ENCODE data around the gene SRPK3. TPM values are rescaled to one million over a fixed set of nuclear protein-coding genes. Genes with fewer than 3 reads are reported as not detected.

Gene SRPK3
- total RNA-seq, 1 donor from 2014 or later, result not detected

DNA sequence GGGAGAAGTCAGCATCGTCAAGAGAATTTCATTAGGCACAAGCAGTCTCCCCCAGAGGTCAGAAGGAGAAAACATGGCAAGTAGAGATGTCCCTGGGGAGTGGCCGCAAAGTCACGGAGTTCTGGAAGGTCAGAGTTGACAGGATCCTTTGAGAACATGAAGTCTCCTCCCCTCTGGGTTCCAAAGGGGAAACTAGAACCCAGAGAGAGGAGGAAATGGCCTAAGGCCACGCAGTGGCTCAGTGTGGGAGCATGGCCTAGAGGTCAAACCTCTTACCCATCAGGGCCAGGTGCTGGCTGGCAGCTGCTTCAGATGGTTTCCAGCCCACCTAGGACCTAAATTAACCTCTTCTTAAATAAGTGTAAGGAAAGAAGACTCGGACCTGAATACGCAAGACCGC, 12.4 kb downstream of the SRPK3 start:
- Mint-ChIP-seq H3K36me3 (ENCODE audit: insufficient read depth) (peaks cover 4% of the 10 kb centered on the region), H3K27ac (peak overlapping the region; percentile 84), H3K27me3 (no peaks in the 10 kb centered on the region), H3K4me1 (ENCODE audit: low read depth) (peaks cover 9% of the 10 kb centered on the region), H3K4me3 (ENCODE audit: low read depth) (peak overlapping the region; percentile 91), H3K9me3 (ENCODE audit: low read depth) (peaks cover 3% of the 10 kb centered on the region)
- DNase-seq (ENCODE audit: low spot score, unreplicated experiment), result no peak
- TF ChIP-seq, protein P1, sequence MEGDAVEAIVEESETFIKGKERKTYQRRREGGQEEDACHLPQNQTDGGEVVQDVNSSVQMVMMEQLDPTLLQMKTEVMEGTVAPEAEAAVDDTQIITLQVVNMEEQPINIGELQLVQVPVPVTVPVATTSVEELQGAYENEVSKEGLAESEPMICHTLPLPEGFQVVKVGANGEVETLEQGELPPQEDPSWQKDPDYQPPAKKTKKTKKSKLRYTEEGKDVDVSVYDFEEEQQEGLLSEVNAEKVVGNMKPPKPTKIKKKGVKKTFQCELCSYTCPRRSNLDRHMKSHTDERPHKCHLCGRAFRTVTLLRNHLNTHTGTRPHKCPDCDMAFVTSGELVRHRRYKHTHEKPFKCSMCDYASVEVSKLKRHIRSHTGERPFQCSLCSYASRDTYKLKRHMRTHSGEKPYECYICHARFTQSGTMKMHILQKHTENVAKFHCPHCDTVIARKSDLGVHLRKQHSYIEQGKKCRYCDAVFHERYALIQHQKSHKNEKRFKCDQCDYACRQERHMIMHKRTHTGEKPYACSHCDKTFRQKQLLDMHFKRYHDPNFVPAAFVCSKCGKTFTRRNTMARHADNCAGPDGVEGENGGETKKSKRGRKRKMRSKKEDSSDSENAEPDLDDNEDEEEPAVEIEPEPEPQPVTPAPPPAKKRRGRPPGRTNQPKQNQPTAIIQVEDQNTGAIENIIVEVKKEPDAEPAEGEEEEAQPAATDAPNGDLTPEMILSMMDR (IDR thresholded peaks at IDR 0.05; ENCODE audit: unreplicated experiment), result no peak

DNA sequence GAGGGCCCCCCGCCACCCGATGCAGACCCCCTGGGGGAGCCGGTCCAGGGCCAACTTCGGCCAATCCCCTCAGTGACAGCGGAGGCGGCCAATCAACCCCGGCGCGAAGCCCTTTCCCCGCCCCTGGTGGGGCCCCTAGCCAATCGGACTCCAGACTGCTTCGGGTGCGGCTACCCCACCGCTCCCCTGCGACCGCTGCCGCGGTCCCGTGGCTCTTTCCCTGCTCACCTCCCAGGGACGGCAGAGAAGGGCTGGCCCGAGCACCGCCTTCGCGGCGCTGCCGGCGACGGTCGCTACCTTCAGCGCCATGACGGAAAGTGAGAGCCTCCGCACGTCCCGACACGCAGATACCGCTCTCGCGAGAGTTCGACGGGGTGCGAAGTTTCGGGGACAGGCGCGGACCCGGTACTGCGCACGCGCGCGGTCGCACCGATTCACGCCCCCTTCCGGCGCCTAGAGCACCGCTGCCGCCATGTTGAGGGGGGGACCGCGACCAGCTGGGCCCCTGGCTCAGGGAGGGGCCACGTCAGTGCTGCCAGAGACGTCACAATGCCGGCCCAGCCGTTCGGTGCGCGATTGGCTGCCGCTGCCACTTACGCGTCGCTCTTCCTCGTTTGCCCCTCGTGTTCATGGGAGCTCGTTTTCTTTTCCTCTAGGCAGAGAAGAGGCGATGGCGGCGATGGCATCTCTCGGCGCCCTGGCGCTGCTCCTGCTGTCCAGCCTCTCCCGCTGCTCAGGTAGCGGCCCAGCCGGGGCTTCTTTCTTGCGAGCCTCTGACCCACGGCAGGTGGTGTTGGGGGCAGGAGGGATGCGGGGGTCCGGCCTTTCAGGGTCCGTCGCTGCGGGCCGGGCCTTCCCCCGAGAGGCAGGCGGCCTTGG, 13.4 kb downstream of the SRPK3 start, which contains the start of the genes IDH3G and SSR4:
Gene IDH3G, minus strand, starts transcription at position 358 of the 879 bp plus-strand sequence. Its CDS starts 49 bp downstream, at position 309.
Gene SSR4, plus strand, starts transcription at position 651 of the 879 bp plus-strand sequence. Its CDS starts 20 bp downstream, at position 671.
- TF ChIP-seq, protein P1 (IDR thresholded peaks at IDR 0.05; ENCODE audit: unreplicated experiment), result peak; percentile 15
- H3K4me1 Mint-ChIP-seq (ENCODE audit: low read depth), result peaks cover 9% of the 10 kb centered on the region
- no peaks in the 10 kb centered on the region for H3K27me3 Mint-ChIP-seq
- peak; percentile 84 for DNase-seq (ENCODE audit: low spot score, unreplicated experiment)
- peaks cover 4% of the 10 kb centered on the region for H3K36me3 Mint-ChIP-seq (ENCODE audit: insufficient read depth)
- peak within 1 kb of the TSS; percentile 91 for H3K4me3 Mint-ChIP-seq (ENCODE audit: low read depth)
- peak within 1 kb of the TSS; percentile 96 for H3K27ac Mint-ChIP-seq
- H3K9me3 Mint-ChIP-seq (ENCODE audit: low read depth), result peaks cover 3% of the 10 kb centered on the region

GRCh38 chrX:153794897-153795816, 14.3 kb downstream of the SRPK3 start:
- H3K9me3 Mint-ChIP-seq (ENCODE audit: low read depth), result peaks cover 3% of the 10 kb centered on the region
- TF ChIP-seq, protein P1 (IDR thresholded peaks at IDR 0.05; ENCODE audit: unreplicated experiment), result no peak
- peak overlapping the region; percentile 91 for H3K4me3 Mint-ChIP-seq (ENCODE audit: low read depth)
- H3K27ac Mint-ChIP-seq, result peak overlapping the region; percentile 89
- no peak for DNase-seq (ENCODE audit: low spot score, unreplicated experiment)
- H3K36me3 Mint-ChIP-seq (ENCODE audit: insufficient read depth), result peaks cover 2% of the 10 kb centered on the region
- no peaks in the 10 kb centered on the region for H3K27me3 Mint-ChIP-seq
- H3K4me1 Mint-ChIP-seq (ENCODE audit: low read depth), result peaks cover 9% of the 10 kb centered on the region

DNA sequence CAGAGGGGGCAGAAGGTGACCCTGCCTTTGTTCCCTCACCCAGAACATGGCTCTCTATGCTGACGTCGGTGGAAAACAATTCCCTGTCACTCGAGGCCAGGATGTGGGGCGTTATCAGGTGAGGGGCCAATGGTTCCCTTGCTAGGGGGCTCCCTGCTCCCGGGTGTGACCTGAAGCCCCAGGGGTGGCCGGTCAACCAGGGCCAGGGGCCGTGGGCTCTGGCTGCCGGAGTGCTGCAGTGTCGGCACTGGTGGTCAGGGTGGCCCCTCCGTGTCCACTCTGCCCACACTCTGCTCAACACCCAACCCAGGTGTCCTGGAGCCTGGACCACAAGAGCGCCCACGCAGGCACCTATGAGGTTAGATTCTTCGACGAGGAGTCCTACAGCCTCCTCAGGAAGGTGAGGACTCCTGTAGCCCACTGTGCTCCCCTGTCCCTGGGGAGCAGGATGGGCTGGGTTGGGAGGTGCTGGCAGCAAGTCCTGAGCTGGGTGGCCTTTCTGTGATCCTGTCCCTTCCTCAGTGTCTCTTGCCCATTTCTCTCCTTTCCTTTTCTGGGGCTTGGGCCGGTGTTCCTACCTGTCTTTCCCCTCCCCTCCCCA, 16.7 kb downstream of the SRPK3 start:
- Mint-ChIP-seq H3K4me1 (ENCODE audit: low read depth) (peaks cover 9% of the 10 kb centered on the region), H3K27me3 (no peaks in the 10 kb centered on the region), H3K27ac (no peak overlapping the region), H3K9me3 (ENCODE audit: low read depth) (no peaks in the 10 kb centered on the region), H3K4me3 (ENCODE audit: low read depth) (no peak overlapping the region), H3K36me3 (ENCODE audit: insufficient read depth) (peaks cover 2% of the 10 kb centered on the region)
- DNase-seq (ENCODE audit: low spot score, unreplicated experiment), result no peak
- TF ChIP-seq, protein P1 (IDR thresholded peaks at IDR 0.05; ENCODE audit: unreplicated experiment), result no peak
